Measurements from ENCODE around the gene AGBL4.

DNA sequence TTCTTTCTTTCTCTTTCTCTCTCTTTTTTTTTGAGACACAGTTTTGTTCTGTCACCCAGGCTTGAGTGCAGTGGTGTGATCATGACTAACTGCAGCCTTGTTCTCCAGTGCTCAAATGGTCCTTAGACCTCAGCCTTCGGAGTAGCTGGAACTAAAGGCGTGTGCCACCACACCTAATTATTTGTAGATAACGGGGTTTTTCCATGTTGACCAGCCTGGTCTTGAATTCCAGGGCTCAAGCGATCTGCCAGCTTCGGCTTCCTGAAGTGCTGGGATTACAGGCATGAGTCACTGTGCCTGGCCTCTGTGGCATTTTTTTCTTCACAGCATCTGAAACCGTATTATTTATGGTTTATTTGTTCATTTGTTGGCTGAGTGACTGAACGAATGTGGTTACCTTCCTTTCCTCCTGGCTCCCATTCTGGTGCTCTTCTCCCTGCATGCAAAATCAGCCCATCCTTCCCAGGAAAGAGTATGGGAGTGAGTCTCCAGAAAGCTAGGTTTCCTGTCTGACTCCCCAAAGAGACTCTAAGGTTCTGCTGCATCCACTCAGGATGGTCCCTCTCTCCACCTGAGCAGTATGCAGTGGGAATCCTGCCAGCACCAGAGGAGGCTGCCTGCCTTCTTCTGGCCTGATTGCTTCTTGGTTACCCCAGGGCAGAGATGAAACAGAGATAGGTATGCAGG is 1092.1 kb downstream of the AGBL4 start:
- no peak for TF ChIP-seq REST (IDR thresholded peaks at IDR 0.05; ENCODE audit: low read depth)
- TF ChIP-seq TAF1 (IDR thresholded peaks at IDR 0.05; ENCODE audit: low read depth), result no peak
- no peak for TF ChIP-seq FOXM1 (IDR thresholded peaks at IDR 0.05; ENCODE audit: borderline replicate concordance, low read depth)

Measured in Ishikawa (cell line).